GM13977 (cell line): ENCODE measurements around the gene DDC.

ENCODE experiments used
- DNase-seq: peaks from one replicate; pipeline ENCODE4 v3.0.0; 2012; ENCODE audit warnings: low spot score
- CTCF ChIP-seq: IDR thresholded peaks from 2 replicates; pipeline ENCODE4 v1.5.1; 2012; ENCODE audit warnings: mild to moderate bottlenecking, control low read depth; ENCODE audit not compliant: insufficient read depth; ENCODE audit errors: extremely low read depth, missing control alignments
- in situ Hi-C: fragments of 300-500 bp; cut with MboI; formaldehyde crosslinking; loops from one replicate; pipeline ENCODE4 v1.12.0; 2022; ENCODE audit warnings: low sequenced_read_pairs, low pct_unique_long_range_greater_than_20kb, mixed read lengths, inconsistent platforms; ENCODE audit not compliant: unreplicated experiment

Gene DDC

GRCh38 chr7:50562136-50562535 lies 3.1 kb downstream of the DDC start:
- DNase-seq: no peak
- TF ChIP-seq CTCF: no peak
- in situ Hi-C loops: no loop called here

- in situ Hi-C loops: no loop called here
- TF ChIP-seq CTCF: no peak
- no peak for DNase-seq
Observed at GRCh38 chr7:50560865-50561351, 4.3 kb downstream of the DDC start.

DNA sequence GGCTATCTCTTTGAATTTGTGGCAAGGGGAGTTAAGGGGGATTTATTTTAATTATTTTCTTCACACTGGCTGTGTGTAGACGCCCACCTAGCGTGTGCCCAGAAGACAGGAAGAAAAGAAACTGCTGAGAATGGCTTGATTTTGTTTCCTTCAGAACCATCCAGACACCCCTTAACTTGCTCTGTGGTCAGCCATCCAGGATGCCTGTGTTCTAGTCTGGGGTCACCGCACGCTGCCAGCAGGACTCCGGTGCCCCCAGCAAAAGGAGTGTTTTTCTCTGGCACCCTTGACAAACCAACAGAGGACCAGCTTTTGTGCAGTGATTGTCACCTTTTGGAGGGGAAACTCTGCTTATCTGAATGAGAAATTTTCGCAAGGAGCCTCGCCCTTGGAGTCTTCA lies 5.3 kb downstream of the DDC start:
- in situ Hi-C loops: no loop called here
- no peak for TF ChIP-seq CTCF
- no peak for DNase-seq

DNA sequence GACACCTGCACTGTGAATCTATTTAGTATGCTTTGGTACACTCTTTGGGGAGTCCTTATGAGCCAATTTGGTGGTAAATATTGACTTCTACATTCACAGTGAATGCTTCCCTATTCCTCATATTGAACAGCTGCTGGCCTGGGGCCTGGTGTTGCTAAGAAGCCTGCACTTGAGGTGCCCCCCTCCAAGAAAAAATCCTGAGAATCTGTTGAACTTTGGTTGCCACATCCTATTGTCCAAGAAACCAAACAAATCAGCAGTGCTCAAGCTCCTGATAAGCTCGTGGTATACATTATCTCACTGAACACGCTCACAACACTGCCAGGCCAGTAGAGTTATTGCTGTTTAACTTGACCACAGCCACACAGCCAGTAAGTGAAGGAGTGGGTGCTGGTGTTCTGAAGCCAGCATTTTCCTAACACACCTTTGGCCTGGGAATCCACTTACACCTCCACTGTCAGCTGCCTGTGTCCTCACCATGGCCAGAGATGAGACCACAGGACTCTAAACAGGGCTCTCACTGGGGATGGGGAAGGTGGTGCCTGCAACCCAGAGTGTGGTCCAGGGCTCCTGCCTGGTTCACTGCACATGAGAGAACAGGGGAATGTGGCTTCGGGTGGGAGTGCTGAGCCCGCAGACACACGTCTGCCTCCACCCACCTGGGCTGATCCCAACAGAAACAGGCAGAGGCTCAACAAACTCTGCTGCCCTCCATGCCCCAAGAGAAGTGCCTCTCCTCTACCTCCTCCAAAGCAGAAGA lies 6.7 kb downstream of the DDC start:
- no peak for DNase-seq
- no peak for TF ChIP-seq CTCF
- in situ Hi-C loops: no loop called here

DNA sequence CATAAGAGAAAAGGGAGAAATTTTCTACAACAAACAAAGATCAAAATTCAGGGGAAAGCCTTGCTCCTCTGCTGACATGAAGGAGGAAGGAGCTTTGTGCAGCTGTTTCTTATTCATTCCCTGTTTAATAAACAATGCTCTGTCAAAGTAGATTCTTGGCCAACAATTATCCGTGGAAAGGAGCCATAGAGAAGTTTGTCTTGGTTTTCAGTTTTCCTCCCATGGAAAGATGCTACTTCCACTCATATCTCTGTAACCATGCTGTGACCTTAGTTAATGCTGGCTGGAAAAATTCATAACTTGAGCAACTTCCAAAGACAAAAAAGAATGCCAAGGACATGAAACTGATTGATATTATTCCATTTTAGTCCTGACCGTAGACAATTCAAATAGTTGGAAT lies 8.1 kb downstream of the DDC start:
- in situ Hi-C loops: no loop called here

GRCh38 chr7:50556247-50556991 lies 8.8 kb downstream of the DDC start:
- DNase-seq: no peak
- TF ChIP-seq CTCF: no peak
- in situ Hi-C loops: no loop called here

More for the DNA sequence above, 8.1 kb downstream of the DDC start:
- TF ChIP-seq CTCF: no peak
- no peak for DNase-seq
